NCI-H82 treated with DMSO at 0.1 percent for 48 hours (cell line): ENCODE results near the gene RNGTT.

Experiments used
- DNase-seq: peaks from one replicate; lab custom pipeline; 2025; ENCODE audit not compliant: unreplicated experiment; lab: John Stamatoyannopoulos, UW

The RNGTT gene

DNA sequence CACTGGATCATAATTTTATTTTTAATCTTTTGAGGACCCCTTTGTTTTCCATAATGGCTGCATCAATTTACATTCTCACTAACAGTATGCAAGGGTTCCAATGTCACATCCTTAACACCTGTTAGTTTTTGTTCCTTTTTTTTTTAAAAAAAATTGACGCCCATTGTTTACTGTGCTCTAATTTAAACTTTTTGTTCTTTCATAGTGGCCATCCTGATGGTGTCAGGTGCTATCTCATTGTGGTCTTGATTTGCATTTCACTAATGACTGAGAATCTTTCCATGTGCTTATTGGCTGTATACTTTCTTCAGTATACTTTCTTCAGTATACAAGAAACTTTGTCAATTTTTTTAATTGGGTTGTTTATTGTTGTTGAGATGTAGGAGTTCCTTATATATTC lies 347.0 kb downstream of the RNGTT start:
- DNase-seq: no peak

DNA sequence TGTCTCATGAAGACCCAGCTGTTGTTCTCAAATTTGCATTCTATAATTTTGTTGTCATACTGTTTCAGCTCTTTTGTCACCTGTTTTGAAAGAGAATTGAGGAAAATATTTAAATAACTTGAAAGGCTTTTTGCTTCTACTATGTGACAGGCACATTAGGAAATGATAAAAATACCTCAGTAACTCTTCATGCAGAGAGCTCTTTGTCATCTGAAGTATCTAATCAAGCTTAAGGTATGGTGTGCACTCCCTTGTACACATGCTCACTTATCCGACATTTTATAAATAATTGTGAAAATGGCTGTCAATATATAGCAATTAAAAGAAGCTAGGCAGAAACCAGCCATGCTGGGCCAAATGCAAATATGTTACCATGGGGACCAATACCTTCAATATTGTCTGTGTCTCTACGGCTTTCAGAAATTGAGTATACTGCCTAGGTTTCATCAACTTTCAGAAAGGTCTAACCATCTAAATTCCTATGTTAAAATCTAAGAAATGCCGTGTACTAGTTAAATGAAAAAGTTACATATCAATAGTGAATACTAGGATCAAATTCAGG lies 349.0 kb downstream of the RNGTT start:
- no peak for DNase-seq

DNA sequence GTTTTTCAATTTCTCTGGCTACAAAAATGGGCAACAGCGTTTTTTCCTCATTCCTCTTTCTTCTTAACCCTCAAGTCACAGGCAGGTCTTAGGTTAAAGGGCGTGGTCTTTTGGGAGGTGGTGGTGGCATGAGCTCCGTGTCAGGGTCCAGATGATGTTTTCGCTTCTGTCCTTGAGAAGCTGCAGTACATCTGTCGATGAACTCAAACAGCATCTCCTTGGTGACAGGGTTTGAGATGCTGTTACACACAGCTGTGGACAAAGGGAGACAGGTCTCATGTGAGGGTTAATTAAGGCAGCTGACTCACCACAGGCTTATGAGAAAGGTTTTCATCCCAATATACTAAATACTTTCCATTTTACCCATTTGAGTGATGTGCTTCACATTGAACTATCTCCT lies 350.8 kb downstream of the RNGTT start:
- no peak for DNase-seq

DNA sequence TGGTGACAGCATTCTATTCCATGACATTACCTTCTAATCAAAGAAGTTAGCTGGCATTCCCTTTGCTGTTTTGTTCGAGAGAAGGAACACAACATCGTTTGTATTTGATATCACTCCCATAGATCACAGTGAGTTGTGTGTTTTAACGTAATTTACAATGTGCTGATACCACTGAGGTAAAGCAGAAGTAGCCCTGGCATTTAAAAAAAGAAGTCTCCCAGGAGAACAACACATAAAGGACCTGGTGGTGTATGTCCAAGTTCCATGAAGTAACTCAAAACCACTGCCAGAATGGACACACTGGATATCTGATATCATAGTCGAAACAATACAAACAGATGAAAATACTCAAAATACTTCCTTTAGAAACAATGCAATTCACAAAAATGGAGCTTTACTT lies 351.7 kb downstream of the RNGTT start:
- DNase-seq: no peak

DNA sequence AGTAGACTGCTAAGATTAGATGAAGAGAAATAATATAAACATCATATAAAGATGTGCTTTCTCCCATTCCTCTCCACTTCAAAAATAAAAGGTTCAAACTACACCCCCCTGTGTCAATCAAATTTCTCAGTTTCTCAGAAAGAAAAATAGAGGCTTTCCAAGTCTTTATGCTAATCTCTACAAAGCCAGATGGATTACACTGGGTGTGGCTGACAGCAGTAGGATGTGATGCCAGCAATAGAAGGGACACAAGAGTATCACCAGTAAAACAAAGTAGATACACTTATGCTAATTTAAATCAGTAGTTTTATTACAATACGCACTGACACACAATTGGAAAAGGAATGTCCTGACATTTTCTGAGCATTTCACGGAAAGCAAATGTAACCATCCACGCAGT lies 353.4 kb downstream of the RNGTT start:
- DNase-seq: no peak

DNA sequence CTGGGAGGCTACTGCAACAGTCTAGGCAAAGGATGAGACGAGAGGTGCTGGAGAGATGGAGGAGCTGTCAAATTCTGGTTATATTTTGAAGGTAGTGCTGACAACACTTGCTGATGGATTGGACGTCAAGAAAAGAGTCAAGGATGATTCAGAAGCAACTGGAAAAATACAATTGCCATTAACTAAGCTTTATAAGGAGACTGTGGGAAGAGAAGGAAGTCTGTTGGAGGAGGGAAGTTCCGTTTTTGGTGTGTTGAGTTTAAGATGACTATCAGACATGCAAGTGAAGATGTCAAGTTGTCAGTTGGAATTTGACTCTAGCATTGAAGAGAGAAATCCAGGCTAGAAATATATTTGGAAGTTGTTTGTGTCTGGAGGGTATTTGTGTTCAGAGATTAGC lies 358.1 kb downstream of the RNGTT start:
- DNase-seq: no peak

DNA sequence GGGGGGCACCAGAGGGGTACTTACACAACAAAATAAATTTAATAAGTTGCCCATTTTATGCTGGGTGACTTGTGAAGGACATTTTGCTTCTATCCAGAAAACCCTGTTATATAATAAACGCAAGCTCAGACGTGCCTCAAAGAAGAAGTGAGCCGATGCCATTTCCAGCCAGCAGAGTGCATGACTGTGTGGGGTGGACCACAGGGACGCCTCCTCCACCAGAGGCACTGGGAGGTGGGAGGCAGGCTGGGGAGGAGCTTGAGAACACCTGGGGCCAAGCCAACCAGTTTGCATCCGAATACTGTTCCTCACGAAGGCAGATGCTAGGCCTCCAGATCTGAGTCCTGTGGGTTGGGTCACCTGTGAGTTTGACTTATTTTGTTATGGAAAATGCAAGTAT lies 363.8 kb downstream of the RNGTT start:
- DNase-seq: no peak

DNA sequence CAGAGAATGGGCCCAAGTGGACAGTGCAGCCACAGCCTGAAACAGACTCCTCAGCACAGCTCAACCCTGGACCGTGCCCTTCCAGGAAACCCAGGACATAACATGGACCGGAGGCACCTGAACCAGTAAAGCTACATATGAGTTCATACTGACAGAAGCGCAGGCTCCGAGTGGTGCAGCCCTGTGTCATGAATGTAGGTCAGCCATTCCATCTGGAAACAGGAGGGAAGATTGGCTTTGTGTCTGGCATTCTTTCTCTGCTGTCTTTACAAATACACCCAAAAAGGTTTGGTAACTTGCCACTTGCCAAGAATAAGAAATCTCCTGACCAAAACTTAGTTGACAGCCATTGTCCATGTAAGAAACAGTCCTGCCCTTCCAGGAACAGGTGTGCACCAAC lies 366.6 kb downstream of the RNGTT start:
- DNase-seq: no peak

DNA sequence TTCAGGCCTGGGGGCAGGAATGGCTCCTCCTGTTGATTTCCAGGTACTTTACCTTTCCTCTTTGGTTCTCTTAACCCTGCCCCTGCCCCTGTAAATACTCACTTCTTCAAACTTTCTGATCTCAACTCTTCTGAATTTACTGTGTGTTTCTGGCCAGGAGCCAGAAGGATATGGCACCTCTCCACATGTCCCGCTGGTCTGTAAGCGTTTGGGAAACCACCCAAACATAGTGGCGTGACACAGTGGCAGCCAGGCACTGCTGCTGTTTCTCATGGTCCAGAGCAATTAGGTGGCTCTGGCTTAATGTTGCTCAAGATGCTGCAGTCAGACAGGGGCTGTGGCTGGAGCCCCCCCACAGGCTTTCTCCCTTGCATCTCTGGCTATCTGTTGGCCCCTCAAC lies 374.5 kb downstream of the RNGTT start:
- no peak for DNase-seq

DNA sequence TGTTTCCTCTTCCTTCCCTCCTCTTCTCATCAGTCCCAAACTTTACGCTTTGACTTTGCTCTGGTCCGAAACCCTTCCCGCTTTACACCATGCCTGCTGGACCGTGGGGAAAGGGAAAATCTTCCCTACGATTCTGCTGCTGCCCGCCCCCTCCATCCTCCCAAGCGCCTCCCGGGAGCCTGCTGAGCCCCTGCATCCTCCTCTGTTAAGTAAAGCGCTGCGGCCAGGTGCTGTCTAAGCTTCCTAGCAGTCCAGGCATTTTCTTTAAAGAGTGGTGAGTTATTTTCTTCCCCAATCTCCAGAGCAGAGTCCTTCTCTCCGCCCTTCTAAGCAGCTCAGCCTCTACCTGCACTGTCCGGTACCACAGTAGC lies 376.3 kb downstream of the RNGTT start:
- DNase-seq: no peak

DNA sequence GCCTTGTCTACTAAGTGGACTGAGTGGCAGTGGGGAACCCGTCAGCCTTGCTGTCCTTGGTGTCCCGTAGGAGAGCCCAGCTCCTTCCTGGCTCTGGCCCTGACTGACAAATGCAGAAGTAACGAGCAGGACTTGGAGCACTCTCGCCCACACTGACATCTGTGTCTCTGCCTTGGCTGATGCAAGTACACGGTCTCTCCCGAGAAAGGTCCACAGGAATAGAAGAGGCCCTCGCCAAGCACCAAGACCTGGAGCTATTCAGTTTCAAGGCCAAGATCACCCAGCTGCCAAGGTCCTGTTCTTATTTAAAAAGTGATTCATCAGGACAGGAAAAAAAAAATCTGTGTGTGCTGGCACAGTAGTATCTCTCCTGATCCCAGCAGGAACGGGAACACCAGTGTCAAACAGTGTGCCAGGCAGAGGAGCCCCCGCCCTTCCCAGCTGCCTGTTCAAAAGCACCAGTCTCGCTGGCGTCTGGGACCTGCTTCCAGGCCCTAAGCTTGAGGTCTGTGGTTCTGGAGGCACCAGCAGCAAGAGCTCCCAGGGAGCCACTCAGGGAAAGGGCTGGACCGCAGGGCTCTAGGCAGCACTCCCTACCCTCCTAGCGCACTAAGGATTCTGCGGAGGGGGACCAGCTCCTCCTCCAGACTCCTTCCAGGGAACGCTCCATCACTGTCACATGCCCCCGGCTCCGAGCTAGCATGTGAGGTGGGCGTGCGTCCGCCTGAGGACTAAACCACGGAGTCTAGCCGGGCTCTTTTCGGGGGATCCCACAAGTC lies 376.9 kb downstream of the RNGTT start:
- DNase-seq: no peak

DNA sequence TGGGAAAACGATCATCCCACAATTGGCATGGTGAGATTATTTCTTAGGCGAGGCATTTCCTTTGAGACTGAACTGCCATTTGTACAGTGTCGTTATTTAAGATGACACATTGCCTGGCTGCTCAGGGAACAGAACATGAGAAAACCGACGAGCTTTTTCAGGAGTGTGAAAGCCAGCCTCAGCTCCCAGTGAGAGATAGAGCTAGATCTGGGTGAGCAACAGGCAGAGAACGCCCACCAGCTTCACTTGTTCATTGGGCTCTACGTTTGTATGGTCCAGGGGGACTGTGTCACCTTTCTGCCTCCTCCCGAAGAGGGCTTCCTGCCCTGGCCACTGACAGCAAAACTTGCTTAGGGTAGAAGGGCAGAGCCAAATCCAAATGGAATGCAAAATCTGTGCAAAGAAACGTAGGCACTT lies 378.1 kb downstream of the RNGTT start:
- no peak for DNase-seq

DNA sequence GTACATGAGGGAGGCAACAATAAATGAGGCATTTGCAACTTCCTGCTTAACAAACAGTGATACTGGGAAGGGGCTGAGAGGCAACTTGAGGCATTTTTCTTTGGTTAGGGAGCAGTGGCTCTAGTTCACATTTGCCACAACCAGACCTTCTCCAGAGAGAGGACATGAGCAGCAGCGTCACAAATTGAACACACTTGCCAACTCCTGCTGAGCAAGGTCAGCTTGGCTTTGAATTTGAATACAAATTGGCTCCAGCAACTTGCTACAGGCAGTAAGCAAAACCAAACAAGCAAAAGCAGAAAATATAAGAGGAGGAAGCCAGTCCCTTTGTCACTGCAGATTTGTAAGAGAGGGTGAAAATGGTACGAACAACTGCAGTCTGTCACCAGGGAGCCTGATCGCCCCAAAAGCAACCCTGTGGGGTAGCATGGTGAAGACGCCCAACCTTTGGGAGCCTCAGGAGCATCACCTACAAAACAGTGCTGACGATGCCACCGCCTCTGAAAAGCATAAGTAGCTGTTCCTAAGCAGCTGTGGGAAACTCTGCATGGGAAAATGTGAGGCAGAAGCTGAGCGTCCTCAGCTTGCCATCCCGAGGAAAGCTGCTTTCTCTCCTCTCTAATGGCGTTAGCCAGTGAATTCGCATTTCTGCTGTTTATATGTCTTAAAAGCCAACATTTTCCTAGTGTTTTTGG lies 378.7 kb downstream of the RNGTT start:
- no peak for DNase-seq

DNA sequence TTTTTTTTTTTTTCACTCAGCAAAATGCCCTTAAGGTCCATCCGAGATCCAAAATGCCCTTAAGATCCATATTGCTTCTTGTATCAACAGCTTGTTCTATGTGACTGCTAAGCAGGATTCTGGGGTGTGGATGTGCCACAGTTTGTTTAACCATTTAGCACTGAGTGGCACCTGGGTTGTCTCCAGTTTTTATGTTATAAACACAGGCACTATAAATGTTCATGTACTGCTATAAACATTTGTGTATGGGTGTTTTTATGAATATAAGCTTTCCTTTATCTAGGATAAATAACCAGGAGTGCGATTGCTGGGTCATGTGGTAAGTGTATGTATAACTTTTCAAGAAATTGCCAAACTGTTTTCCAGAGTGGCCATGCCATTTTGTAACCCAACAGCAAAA lies 386.0 kb downstream of the RNGTT start:
- DNase-seq: no peak

DNA sequence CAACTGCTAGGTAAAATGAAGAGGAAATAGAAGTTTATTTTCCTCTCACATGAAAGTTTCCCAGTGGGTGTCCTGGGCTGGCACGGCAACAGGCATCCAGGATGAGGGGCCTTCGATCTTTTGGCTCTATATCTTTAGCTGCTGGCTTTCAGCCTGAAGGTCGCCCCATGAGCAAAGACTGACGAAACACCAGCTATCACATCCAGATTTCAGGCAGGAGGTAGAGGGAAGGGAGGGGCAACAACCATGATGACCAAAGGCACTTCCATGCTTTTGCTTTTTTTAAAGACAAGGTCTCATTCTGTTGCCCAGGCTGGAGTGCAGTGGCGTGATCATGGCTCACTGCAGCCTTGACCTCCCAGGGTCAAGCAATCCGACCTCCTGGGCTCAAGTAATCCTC lies 387.9 kb downstream of the RNGTT start:
- no peak for DNase-seq

DNA sequence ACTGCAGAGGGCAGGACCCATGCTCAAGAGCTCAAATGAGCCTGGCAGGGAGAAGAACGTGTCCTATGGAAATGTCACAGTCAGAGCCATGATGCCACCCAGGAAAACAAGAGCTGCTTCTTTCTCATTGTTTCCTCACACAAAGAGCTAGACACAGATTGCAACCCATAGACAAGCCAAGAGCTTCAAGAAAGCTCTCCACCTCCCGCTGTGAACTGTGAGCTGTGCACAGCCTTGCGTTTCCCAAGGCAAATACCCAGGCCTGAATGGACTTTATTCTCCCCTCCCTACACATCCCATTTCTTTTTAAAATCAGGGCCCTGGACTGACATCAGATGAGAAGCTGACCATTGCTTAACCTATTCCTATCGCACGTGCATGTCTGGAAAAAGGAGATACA lies 388.8 kb downstream of the RNGTT start:
- DNase-seq: no peak

DNA sequence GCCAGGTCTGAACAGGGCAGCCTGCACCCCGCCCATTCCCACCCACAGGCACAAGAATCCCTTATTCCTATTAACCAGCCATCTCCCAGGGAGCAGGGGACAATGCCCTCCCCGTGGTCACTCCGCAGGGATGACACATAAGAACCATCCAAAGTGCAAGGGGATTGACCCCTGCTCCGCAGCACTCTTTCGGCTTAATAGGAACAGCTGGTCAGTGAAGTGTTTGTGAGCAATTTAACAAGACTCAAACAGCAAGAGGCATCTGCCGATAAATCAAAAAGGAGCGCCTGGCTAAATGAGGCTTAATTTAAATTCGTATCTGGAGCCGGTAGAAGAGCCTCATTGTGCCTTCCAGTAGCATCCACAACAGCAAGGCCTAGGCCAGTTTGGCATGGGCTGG lies 389.4 kb downstream of the RNGTT start:
- DNase-seq: peak; percentile 12

DNA sequence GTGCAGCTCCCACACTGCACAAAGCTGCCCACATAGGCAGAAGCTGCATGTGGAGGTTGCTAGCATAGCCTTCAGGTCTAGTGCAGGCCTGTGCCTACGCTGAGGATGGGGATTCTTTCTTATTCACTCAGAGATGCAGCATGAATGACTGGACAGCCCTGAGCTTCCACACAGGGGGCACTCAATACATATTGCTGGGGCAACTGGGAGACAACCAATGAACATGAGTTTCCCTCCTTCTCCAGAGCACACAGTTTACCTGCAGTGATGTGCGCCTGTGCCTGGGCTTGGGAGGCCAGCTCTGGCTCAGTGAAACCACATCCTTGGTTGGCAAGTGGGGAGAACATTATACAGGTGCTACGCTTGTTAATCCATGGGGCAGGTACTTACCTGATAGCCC lies 389.9 kb downstream of the RNGTT start:
- DNase-seq: no peak

DNA sequence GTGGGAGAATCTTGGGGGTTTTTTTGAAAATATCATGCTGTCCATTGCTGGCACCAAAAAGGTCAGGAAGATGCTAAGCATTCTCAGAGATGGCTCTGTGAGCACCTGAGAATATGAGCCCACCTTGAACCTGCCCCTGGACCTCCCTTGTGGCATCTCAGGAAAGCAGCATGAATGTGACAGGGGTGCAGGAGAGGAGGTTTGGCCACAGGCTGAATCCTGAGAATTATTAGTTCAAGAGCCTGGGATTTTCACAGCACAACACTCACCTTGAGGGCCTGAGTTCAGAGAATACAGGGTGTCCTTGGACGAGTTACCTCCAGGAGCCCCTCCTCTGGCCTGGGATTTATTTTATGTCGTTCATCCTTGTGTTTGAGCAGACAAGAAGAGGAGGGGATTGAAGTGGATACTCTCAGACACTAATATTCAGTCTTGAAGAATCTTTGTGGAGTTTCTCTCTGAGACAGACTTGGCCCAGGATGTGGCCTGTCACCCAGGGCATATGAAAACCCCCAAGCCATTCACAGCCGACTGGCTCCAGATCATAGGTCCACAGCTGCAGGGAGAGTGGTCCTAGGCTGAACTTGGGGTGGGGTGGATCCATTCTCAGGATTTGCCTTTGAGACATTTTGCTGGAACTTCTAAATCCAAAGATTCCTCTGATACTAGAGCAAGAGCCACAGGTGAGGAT lies 390.8 kb downstream of the RNGTT start:
- no peak for DNase-seq

DNA sequence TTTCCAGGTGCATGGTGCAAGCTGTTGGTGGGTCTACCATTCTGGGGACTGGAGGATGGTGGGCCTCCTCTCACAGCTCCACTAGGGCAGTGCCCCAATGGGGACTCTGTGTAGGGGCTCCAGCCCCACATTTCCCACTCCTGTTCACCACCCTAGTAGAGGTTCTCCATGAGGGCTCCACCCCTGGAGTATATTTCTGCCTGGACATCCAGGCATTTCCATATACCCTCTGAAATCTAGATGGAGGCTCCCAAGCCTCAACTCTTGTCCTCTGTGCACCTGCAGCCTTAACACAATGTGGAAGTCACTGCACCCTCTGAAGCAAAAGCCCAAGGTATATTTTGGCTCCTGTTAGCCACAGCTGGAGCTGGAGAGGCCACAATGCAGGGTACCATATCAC lies 393.5 kb downstream of the RNGTT start:
- no peak for DNase-seq

DNA sequence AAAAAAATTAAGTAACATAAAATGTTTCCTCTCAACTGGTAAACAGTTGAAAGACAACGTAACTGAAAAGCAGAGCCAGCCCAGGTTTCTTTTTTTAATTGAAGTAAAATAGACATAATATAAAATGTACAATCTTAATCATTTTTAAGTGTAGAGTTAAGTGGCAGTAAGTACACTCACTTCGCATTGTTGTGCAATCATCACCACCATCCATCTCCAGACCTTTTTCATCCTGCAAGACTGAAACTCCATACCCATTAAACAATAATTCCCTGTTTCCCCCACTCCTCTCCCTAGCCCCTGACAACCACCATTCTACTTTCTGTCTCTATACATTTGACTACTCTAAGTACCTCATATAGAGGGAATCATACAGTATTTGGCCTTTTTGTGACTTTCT lies 395.7 kb downstream of the RNGTT start:
- DNase-seq: no peak
